Liver (tissue), 9 donors: ENCODE results near the gene FAAH. TPM values are rescaled to one million over a fixed set of nuclear protein-coding genes. Genes with fewer than 3 reads are reported as not detected.

Source experiments
- DNase-seq: peaks from one replicate; pipeline ENCODE4 v3.0.0-alpha.2; 2017; ENCODE audit warnings: low spot score
- H3K27ac ChIP-seq, 2 donors: one replicate each; pipeline ENCODE4 v1.7.0; 2013; ENCODE audit warnings: inconsistent platforms in 2 of 2, low read length in 2 of 2, control low read depth in 1 of 2, low read depth in 1 of 2, mild to moderate bottlenecking in 1 of 2
- H3K27me3 ChIP-seq, 4 donors: one replicate each; pipeline versions ENCODE4 v1.6.1 to v1.7.0; 2013; ENCODE audit warnings: low read length in 3 of 4, inconsistent platforms in 1 of 4, mild to moderate bottlenecking in 1 of 4, moderate library complexity in 1 of 4; ENCODE audit not compliant: control insufficient read depth in 4 of 4, insufficient read depth in 4 of 4
- H3K36me3 ChIP-seq, 4 donors: one replicate each; pipeline versions ENCODE4 v1.6.1 to v1.7.0; 2013; ENCODE audit warnings: low read length in 3 of 4, mild to moderate bottlenecking in 3 of 4, low read depth in 1 of 4, moderate library complexity in 1 of 4; ENCODE audit not compliant: control insufficient read depth in 4 of 4, insufficient read depth in 3 of 4
- H3K4me1 ChIP-seq, 4 donors: one replicate each; pipeline versions ENCODE4 v1.6.1 to v1.7.0; 2013; ENCODE audit warnings: low read length in 3 of 4, mild to moderate bottlenecking in 3 of 4, moderate library complexity in 1 of 4; ENCODE audit not compliant: control insufficient read depth in 4 of 4, insufficient read depth in 4 of 4
- H3K4me3 ChIP-seq, 3 donors: one replicate each; pipeline versions ENCODE4 v1.6.1 to v1.7.0; 2013; ENCODE audit warnings: low read length in 3 of 3, control low read depth in 1 of 3, low read depth in 1 of 3, mild to moderate bottlenecking in 1 of 3
- H3K9ac ChIP-seq, 2 donors: one replicate each; pipeline ENCODE4 v1.7.0; 2013; ENCODE audit warnings: low read length in 2 of 2, mild to moderate bottlenecking in 2 of 2, moderate library complexity in 2 of 2, control low read depth in 1 of 2, low read depth in 1 of 2
- H3K9me3 ChIP-seq, 4 donors: one replicate each; pipeline versions ENCODE4 v1.6.1 to v1.7.0; 2013; ENCODE audit warnings: low read length in 3 of 4; ENCODE audit not compliant: control insufficient read depth in 4 of 4
- CTCF ChIP-seq: fragments of 150-350 bp; IDR thresholded peaks from 2 replicates; pipeline ENCODE4 v1.5.1; 2017; ENCODE audit warnings: improper control_type of control experiment, low read depth, low read length; ENCODE audit not compliant: missing input control
- EGR1 ChIP-seq, 2 donors: IDR thresholded peaks; 2 replicates each; pipeline ENCODE4 v1.6.1; 2016 to 2018; ENCODE audit warnings: antibody characterized with exemption in 2 of 2, low read depth in 2 of 2
- FOXA1 ChIP-seq: IDR thresholded peaks from 2 replicates; pipeline ENCODE4 v1.6.1; 2016; ENCODE audit warnings: antibody characterized with exemption
- FOXA2 ChIP-seq: IDR thresholded peaks from 2 replicates; pipeline ENCODE4 v1.6.1; 2016; ENCODE audit warnings: antibody characterized with exemption
- GABPA ChIP-seq, 2 donors: IDR thresholded peaks in 1 of 2; conservative IDR thresholded peaks in 1 of 2; 2 replicates each; pipeline ENCODE4 v1.6.1; 2016; ENCODE audit warnings: antibody characterized with exemption in 2 of 2, mild to moderate bottlenecking in 1 of 2, moderate library complexity in 1 of 2
- HNF4A ChIP-seq, 2 donors: conservative IDR thresholded peaks; 2 replicates each; pipeline ENCODE4 v1.6.1; 2016; ENCODE audit warnings: antibody characterized with exemption in 2 of 2, mild to moderate bottlenecking in 2 of 2
- HNF4G ChIP-seq: IDR thresholded peaks from 2 replicates; pipeline ENCODE4 v1.6.1; 2016; ENCODE audit warnings: antibody characterized with exemption
- JUND ChIP-seq, 2 donors: IDR thresholded peaks; 2 replicates each; pipeline ENCODE4 v1.6.1; 2016; ENCODE audit warnings: antibody characterized with exemption in 2 of 2
- NR2F2 ChIP-seq: IDR thresholded peaks from 2 replicates; pipeline ENCODE4 v1.6.1; 2016; ENCODE audit warnings: antibody characterized with exemption
- RAD21 ChIP-seq, 2 donors: IDR thresholded peaks; 2 replicates each; pipeline ENCODE4 v1.6.1; 2016; ENCODE audit warnings: antibody characterized with exemption in 2 of 2, mild to moderate bottlenecking in 2 of 2
- REST ChIP-seq: IDR thresholded peaks from 2 replicates; pipeline ENCODE4 v1.6.1; 2016; ENCODE audit warnings: antibody characterized with exemption, mild to moderate bottlenecking
- RXRA ChIP-seq, 2 donors: IDR thresholded peaks; 2 replicates each; pipeline ENCODE4 v1.6.1; 2017 to 2018; ENCODE audit warnings: antibody characterized with exemption in 2 of 2, mild to moderate bottlenecking in 1 of 2
- SP1 ChIP-seq: IDR thresholded peaks from 2 replicates; pipeline ENCODE4 v1.6.1; 2018; ENCODE audit warnings: antibody characterized with exemption, mild to moderate bottlenecking
- TAF1 ChIP-seq: conservative IDR thresholded peaks from 2 replicates; pipeline ENCODE4 v1.6.1; 2016; ENCODE audit warnings: antibody characterized with exemption, mild to moderate bottlenecking
- YY1 ChIP-seq: IDR thresholded peaks from 2 replicates; pipeline ENCODE4 v1.6.1; 2016; ENCODE audit warnings: antibody characterized with exemption, mild to moderate bottlenecking
- WGBS: extraction: QIAGEN DNeasy Blood & Tissue Kit; methylation state at CpG from one replicate; pipeline ENCODE4 v1.1.7; 2013; 5-methylcytosine and 5-hydroxymethylcytosine counted together
- polyA plus RNA-seq, 2 donors: library from polyadenylated mRNA; stranded (reverse) in 1 of 2; unstranded in 1 of 2; fragments of 200-250 nt in 1 of 2; fragments of >200 nt in 1 of 2; fragmentation: Nextera tagmentation in 1 of 2; extraction: Ambion mirVana in 1 of 2; gene quantifications; one replicate each; pipeline versions ENCODE4 v1.2.1 to v1.2.3, GENCODE V29; 2013 to 2015
- total RNA-seq, 2 donors: library from RNA; depleted of rRNA; stranded (reverse); fragments of >200 nt; gene quantifications; one replicate each; pipeline ENCODE4 v1.2.3, GENCODE V29; 2014
- donor health status: healthy.
- donor health status: healthy.
- donor health status: healthy.
- donor health status: healthy.
- donor health status: healthy.

Gene FAAH
- total and polyA plus RNA-seq, 4 donors = 4.3 to 41.5 (median 22.1) TPM

GRCh38 chr1:46406881-46407608 is 12.9 kb downstream of the FAAH start (continued):
- TF ChIP-seq NR2F2 = no peak

GRCh38 chr1:46407636-46408035 is 13.5 kb downstream of the FAAH start:
- DNase-seq = no peak
- Histone ChIP-seq H3K36me3 (peaks cover 0 to 28% (median 11%) of the 10 kb centered on the region in 4 donors), H3K27ac (no peak overlapping the region), H3K4me1 (peaks cover 0 to 3% (median 0%) of the 10 kb centered on the region in 4 donors), H3K27me3 (no peaks in the 10 kb centered on the region), H3K9ac (no peak overlapping the region), H3K4me3 (no peak overlapping the region), H3K9me3 (no peaks in the 10 kb centered on the region)
- WGBS = 95% methylated on average over 9 of the region's 9 CpGs
- TF ChIP-seq REST = no peak
- TF ChIP-seq EGR1 (IDR thresholded peaks at IDR 0.05; ENCODE audit: low read depth in 2 of 2) = no peak
- no peak for TF ChIP-seq TAF1
- TF ChIP-seq RXRA (IDR thresholded peaks at IDR 0.05) = no peak
- no peak for TF ChIP-seq GABPA (IDR thresholded peaks at IDR 0.05 in 1 of 2, conservative IDR thresholded peaks at IDR 0.05 in 1 of 2)
- no peak for TF ChIP-seq HNF4A (conservative IDR thresholded peaks at IDR 0.05)
- TF ChIP-seq CTCF = no peak
- no peak for TF ChIP-seq JUND (IDR thresholded peaks at IDR 0.05)
- TF ChIP-seq FOXA1 = no peak
- TF ChIP-seq SP1 = no peak

- no peak overlapping the region for H3K27ac ChIP-seq
- no peak overlapping the region for H3K9ac ChIP-seq
- H3K36me3 ChIP-seq = peaks cover 0 to 37% (median 14%) of the 10 kb centered on the region in 4 donors
- 96% methylated on average over 12 of the region's 12 CpGs for WGBS
- no peak overlapping the region for H3K4me3 ChIP-seq
- H3K27me3 ChIP-seq = no peaks in the 10 kb centered on the region
- H3K4me1 ChIP-seq = peaks cover 0 to 3% (median 0%) of the 10 kb centered on the region in 4 donors
- DNase-seq = no peak
- H3K9me3 ChIP-seq = no peaks in the 10 kb centered on the region
- no peak for TF ChIP-seq JUND (IDR thresholded peaks at IDR 0.05)
- no peak for TF ChIP-seq FOXA1
- no peak for TF ChIP-seq FOXA2
- TF ChIP-seq EGR1 (IDR thresholded peaks at IDR 0.05; ENCODE audit: low read depth in 2 of 2) = no peak
- TF ChIP-seq CTCF = no peak
- no peak for TF ChIP-seq RXRA (IDR thresholded peaks at IDR 0.05)
- TF ChIP-seq YY1 = no peak
- TF ChIP-seq HNF4G = no peak
- no peak for TF ChIP-seq RAD21 (IDR thresholded peaks at IDR 0.05)
- no peak for TF ChIP-seq TAF1
- no peak for TF ChIP-seq HNF4A (conservative IDR thresholded peaks at IDR 0.05)
Observed at GRCh38 chr1:46408356-46409062, 14.4 kb downstream of the FAAH start.
